ENCODE data around the gene ADAM8.

- TF ChIP-seq, protein P1, sequence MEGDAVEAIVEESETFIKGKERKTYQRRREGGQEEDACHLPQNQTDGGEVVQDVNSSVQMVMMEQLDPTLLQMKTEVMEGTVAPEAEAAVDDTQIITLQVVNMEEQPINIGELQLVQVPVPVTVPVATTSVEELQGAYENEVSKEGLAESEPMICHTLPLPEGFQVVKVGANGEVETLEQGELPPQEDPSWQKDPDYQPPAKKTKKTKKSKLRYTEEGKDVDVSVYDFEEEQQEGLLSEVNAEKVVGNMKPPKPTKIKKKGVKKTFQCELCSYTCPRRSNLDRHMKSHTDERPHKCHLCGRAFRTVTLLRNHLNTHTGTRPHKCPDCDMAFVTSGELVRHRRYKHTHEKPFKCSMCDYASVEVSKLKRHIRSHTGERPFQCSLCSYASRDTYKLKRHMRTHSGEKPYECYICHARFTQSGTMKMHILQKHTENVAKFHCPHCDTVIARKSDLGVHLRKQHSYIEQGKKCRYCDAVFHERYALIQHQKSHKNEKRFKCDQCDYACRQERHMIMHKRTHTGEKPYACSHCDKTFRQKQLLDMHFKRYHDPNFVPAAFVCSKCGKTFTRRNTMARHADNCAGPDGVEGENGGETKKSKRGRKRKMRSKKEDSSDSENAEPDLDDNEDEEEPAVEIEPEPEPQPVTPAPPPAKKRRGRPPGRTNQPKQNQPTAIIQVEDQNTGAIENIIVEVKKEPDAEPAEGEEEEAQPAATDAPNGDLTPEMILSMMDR (IDR thresholded peaks at IDR 0.05 in 4 of 5, conservative IDR thresholded peaks at IDR 0.05 in 1 of 5): no peak
- no peak for TF ChIP-seq POLR2A (IDR thresholded peaks at IDR 0.05)
Observed at GRCh38 chr10:133252223-133252552, 24.5 kb downstream of the ADAM8 start.
